Bronchial epithelial cell (primary cell): ENCODE data around the gene PCDHGB7. TPM values are rescaled to one million over a fixed set of nuclear protein-coding genes. Genes with fewer than 3 reads are reported as not detected.

ENCODE experiments used
- DNase-seq: peaks from one replicate; pipeline ENCODE4 v3.0.0-alpha.2; 2010; ENCODE audit warnings: low read depth
- FAIRE-seq: peaks from 2 replicates; lab custom pipeline; 2011; peaks lifted over from hg19 to GRCh38; lab: Jason Lieb, UNC
- H3K27me3 ChIP-seq: 2 replicates; pipeline ENCODE4 v1.5.1; 2011; ENCODE audit warnings: low read length; ENCODE audit not compliant: control insufficient read depth, insufficient read depth
- H3K36me3 ChIP-seq: 2 replicates; pipeline ENCODE4 v1.5.1; 2011; ENCODE audit warnings: low read length; ENCODE audit not compliant: control insufficient read depth, insufficient read depth
- H3K4me3 ChIP-seq: 2 replicates; pipeline ENCODE4 v1.5.1; 2011; ENCODE audit warnings: mild to moderate bottlenecking, low read depth, low read length, control low read depth
- total RNA-seq: library from RNA; depleted of rRNA; stranded (reverse); fragments of >200 nt; gene quantifications from 2 replicates; pipeline ENCODE4 v1.2.1, GENCODE V29; 2014
- TF ChIP-seq, protein P1 (sequence below): IDR thresholded peaks from 2 replicates; pipeline ENCODE4 v1.5.1; 2011; ENCODE audit warnings: mild to moderate bottlenecking, moderate library complexity, low read length, control low read depth, inconsistent platforms; ENCODE audit not compliant: insufficient read depth, severe bottlenecking

Gene PCDHGB7
- total RNA-seq, 1 donor from 2014 or later = 1.3 TPM

DNA sequence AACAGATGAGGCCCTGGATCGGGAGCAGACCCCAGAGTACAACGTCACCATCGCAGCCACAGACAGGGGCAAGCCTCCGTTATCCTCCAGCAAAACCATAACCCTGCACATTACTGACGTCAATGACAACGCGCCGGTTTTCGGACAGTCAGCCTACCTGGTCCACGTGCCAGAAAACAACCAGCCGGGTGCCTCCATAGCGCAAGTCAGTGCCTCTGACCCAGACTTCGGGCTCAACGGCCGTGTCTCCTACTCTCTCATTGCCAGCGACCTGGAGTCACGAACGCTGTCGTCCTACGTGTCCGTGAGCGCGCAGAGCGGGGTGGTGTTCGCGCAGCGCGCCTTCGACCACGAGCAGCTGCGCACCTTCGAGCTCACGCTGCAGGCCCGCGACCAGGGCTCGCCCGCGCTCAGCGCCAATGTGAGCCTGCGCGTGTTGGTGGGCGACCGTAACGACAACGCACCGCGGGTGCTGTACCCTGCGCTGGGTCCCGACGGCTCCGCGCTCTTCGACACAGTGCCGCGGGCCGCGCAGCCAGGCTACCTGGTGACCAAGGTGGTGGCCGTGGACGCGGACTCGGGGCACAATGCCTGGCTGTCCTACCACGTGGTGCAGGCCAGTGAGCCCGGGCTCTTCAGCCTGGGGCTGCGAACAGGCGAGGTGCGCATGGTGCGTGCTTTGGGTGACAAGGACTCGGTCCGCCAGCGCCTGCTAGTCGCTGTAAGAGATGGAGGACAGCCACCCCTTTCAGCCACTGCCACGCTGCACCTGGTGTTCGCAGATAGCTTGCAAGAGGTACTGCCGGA lies 1.8 kb downstream of the PCDHGB7 start:
- DNase-seq (no peak), FAIRE-seq (no peak)
- peaks cover 5% of the 10 kb centered on the region for H3K27me3 ChIP-seq
- TF ChIP-seq, protein P1, sequence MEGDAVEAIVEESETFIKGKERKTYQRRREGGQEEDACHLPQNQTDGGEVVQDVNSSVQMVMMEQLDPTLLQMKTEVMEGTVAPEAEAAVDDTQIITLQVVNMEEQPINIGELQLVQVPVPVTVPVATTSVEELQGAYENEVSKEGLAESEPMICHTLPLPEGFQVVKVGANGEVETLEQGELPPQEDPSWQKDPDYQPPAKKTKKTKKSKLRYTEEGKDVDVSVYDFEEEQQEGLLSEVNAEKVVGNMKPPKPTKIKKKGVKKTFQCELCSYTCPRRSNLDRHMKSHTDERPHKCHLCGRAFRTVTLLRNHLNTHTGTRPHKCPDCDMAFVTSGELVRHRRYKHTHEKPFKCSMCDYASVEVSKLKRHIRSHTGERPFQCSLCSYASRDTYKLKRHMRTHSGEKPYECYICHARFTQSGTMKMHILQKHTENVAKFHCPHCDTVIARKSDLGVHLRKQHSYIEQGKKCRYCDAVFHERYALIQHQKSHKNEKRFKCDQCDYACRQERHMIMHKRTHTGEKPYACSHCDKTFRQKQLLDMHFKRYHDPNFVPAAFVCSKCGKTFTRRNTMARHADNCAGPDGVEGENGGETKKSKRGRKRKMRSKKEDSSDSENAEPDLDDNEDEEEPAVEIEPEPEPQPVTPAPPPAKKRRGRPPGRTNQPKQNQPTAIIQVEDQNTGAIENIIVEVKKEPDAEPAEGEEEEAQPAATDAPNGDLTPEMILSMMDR = no peak
- no peaks in the 10 kb centered on the region for H3K36me3 ChIP-seq
- no peak overlapping the region for H3K4me3 ChIP-seq

DNA sequence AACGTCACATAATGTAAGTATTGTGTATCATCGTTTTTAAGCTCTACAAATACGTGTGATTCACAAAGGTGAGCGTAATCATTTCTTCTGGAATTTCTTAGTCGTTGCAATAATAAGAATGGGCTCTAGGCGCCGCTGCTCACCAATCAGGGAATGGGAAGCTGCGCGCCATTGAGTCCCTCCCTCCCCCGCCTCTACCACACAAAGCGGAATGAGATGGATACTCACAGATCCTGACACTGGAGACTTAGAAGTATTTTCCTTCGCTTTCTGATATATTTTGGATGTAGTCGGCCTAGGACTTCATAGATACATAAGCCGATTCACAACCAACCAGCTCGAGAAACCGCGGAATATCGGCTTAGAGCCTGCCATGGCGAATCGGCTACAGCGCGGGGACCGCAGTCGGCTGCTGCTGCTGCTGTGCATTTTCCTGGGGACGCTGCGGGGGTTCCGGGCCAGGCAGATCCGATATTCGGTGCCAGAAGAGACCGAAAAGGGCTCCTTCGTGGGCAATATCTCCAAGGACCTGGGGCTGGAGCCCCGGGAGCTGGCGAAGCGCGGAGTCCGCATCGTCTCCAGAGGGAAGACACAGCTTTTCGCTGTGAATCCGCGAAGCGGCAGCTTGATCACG lies 3.5 kb downstream of the PCDHGB7 start, which contains the start of gene PCDHGA11:
TSS of gene PCDHGA11 (plus strand) at position 197 of the 634 bp plus-strand sequence. CDS start at position 374, 177 bp downstream.
- DNase-seq (peak; percentile 59), FAIRE-seq (no peak)
- H3K36me3 ChIP-seq = no peaks in the 10 kb centered on the region
- H3K4me3 ChIP-seq = peak within 1 kb of the TSS; percentile 40
- peaks cover 5% of the 10 kb centered on the region for H3K27me3 ChIP-seq
- TF ChIP-seq, protein P1 = peak; percentile 51

DNA sequence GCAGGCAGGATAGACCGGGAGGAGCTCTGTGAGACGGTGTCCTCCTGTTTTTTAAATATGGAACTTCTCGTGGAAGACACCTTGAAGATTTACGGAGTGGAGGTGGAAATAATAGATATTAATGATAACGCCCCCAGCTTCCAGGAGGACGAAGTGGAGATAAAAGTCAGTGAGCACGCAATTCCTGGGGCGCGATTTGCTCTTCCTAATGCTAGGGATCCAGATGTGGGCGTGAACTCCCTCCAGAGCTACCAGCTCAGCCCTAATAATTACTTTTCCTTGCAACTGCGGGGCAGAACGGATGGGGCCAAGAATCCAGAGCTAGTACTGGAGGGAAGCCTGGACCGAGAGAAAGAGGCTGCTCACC lies 4.0 kb downstream of the PCDHGB7 start:
- TF ChIP-seq, protein P1 = no peak
- Histone ChIP-seq H3K27me3 (peaks cover 5% of the 10 kb centered on the region), H3K36me3 (no peaks in the 10 kb centered on the region), H3K4me3 (peak overlapping the region; percentile 40)
- DNase-seq (peak; percentile 11), FAIRE-seq (no peak)

DNA sequence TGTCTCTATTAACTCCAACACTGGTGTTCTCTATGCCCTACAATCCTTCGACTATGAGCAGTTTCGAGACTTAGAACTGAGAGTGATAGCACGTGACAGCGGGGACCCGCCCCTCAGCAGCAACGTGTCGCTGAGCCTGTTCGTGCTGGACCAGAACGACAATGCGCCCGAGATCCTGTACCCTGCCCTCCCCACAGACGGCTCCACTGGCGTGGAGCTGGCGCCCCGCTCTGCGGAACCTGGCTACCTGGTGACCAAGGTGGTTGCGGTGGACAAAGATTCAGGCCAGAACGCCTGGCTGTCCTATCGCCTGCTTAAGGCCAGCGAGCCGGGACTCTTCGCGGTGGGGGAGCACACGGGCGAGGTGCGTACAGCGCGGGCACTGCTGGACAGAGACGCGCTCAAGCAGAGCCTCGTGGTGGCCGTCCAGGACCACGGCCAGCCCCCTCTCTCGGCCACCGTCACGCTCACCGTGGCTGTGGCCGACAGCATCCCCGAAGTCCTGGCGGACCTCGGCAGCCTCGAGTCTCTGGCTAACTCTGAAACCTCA lies 5.3 kb downstream of the PCDHGB7 start:
- Histone ChIP-seq H3K4me3 (no peak overlapping the region), H3K27me3 (peaks cover 5% of the 10 kb centered on the region), H3K36me3 (no peaks in the 10 kb centered on the region)
- TF ChIP-seq, protein P1 = no peak
- DNase-seq (no peak), FAIRE-seq (no peak)

DNA sequence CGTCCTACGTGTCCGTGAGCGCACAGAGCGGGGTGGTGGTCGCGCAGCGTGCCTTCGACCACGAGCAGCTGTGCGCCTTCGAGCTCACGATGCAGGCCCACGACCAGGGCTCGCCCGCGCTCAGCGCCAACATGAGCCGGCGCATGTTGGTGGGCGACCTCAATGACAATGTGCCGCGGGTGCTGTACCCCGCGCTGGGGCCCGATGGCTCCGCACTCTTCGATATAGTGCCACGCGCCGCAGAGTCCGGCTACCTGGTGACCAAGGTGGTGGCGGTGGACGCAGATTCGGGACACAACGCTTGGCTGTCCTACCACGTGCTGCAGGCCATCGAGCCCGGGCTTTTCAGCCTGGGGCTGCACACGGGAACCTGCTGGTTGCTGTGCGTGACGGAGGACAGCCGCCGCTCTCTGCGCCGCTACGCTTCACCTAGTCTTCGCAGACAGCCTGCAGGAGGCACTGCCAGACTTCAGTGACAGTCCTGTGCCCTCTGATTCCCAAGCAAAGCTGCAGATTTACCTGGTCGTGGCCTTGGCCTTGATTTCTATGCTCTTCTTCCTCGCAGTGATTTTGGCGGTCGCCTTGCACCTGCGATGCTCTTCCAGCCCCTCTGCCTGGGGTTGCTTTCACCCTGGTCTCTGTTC lies 10.4 kb downstream of the PCDHGB7 start:
- DNase-seq = no peak
- TF ChIP-seq, protein P1 = no peak
- FAIRE-seq = no peak
- H3K4me3 ChIP-seq = no peak overlapping the region
- no peaks in the 10 kb centered on the region for H3K36me3 ChIP-seq
- peaks cover 5% of the 10 kb centered on the region for H3K27me3 ChIP-seq
